LNCaP clone FGC (cell line): ENCODE data around the gene B4GAT1.
"Not testable (repeated sequence)": the region's sequence is repeated elsewhere in the genome, so short reads cannot be mapped to it uniquely, and the experiment has no call there.

Experiments
- DNase-seq: peaks from one replicate; pipeline ENCODE4 v3.0.0-alpha.2; 2011; ENCODE audit warnings: low read depth
- H3K4me3 ChIP-seq: 2 replicates; pipeline ENCODE4 v1.5.1; 2011; ENCODE audit warnings: mild to moderate bottlenecking, low read depth, low read length, control low read depth
- TF ChIP-seq, protein P1 (sequence below): IDR thresholded peaks from 2 replicates; pipeline ENCODE4 v1.5.1; 2012; ENCODE audit warnings: mild to moderate bottlenecking; ENCODE audit not compliant: control insufficient read depth, insufficient read depth; ENCODE audit errors: extremely low read depth

B4GAT1 gene

DNA sequence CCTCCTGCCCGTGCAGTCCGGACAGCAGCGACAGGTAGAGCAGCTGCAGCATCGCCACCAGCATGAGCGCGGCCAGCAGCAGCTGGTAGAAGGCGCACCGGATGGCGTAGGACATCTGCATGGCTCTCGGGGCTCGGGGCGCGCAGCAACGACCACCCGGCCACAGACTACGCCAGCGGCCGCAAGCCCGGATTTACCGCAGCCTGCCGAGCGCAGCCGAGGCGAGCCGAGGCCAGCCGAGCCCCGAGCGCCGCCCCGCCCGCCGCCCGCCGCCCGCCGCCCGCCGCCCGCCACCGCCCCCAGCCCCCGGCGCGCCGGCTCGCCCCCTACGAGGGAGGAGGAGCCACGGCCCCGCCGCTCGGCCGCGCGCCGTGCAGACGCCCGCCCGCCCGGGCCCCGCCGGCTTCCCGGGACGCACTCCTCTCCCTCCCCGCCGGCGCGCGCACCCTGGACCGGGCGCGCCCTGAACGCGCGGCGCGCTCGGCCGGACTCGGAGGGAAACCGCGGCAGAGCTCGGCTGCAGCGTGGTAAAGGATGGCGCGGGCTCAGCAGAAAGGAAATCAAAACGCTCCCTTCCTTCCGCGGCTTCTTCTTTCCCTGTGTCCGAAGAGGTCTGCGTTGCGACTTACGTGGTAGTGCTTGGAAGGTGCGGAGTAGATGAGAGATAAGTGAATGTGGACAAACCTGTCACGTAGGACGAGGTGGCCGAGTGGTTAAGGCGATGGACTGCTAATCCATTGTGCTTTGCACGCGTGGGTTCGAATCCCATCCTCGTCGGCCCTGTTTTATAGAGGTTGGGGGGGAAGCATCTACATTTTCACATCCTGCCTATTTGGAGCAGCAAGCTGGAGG lies at the start of gene B4GAT1:
Gene B4GAT1, minus strand, starts transcription at position 205 of the 852 bp plus-strand sequence. Its CDS starts 84 bp downstream, at position 121.
- DNase-seq = peak; percentile 79
- TF ChIP-seq, protein P1, sequence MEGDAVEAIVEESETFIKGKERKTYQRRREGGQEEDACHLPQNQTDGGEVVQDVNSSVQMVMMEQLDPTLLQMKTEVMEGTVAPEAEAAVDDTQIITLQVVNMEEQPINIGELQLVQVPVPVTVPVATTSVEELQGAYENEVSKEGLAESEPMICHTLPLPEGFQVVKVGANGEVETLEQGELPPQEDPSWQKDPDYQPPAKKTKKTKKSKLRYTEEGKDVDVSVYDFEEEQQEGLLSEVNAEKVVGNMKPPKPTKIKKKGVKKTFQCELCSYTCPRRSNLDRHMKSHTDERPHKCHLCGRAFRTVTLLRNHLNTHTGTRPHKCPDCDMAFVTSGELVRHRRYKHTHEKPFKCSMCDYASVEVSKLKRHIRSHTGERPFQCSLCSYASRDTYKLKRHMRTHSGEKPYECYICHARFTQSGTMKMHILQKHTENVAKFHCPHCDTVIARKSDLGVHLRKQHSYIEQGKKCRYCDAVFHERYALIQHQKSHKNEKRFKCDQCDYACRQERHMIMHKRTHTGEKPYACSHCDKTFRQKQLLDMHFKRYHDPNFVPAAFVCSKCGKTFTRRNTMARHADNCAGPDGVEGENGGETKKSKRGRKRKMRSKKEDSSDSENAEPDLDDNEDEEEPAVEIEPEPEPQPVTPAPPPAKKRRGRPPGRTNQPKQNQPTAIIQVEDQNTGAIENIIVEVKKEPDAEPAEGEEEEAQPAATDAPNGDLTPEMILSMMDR = no peak
- peak within 1 kb of the TSS; percentile 89 for H3K4me3 ChIP-seq

DNA sequence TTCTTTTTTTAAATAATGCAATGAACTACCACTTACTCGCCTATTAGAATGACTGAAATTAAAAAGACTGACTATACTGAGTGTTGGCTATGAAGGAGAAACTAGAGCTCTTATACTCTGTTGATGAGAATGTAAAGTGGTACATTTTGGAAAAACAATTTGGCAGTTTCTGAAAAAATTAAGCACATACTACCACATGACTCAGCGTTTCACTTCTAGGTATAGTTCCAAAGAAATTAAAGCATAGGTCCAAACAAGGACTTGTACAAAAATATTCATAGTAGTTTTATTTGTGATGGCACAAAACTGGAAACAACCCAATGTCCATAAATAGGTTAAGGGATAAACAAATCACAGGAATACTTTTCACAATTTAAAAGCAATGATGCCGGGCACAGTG lies 46.5 kb upstream of the B4GAT1 start:
- TF ChIP-seq, protein P1 = no peak
- no peak for DNase-seq
- no peak overlapping the region for H3K4me3 ChIP-seq

DNA sequence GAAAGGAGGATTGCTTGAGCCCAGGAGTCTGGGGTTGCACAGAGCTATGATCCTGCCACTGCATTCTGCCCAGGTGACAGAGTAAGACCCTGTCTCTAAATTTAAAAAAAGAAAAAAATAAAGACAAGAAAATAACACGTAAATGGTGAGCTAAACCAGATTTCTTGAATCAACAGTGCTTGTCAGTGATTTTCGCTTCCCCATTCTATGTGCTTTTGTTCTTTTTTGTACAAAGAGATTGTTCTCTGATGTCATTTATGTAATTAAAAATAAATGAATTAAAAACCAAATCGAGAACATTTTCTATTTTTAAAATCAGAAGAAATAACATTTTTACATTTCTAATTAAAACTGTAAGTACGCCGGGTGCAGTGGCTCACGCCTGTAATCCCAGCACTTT lies 43.9 kb upstream of the B4GAT1 start:
- TF ChIP-seq, protein P1 = no peak
- no peak for DNase-seq
- no peak overlapping the region for H3K4me3 ChIP-seq

DNA sequence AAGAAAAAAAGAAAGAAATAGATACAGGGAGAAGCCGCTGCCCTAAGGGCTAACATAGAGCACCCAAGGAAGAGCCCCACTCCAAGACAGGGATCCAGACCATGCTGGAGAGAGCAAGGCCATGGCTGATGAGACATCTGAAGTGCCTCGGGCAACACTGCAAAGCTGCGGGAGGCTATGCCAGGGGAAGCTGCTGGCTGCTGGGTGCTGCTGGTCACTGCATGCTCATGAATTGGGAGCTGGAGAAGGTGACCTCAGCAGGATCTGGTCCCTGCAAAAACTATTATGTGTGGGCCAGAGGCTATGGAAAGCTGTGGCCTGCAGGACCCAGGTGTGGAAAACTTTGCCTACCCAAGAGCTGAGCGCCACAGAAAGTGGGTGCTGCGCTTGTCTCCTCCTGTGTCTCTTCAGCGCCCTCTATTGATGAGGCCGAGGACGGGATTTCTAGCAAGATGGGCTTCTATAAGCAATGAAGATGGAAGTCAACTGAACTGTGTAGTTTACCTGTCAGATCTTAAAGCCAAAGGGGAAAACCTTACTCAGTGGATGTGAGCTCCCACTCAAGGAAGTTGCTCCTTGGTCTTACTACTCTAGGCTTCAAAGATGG lies 41.5 kb upstream of the B4GAT1 start:
- peak; percentile 22 for DNase-seq

DNA sequence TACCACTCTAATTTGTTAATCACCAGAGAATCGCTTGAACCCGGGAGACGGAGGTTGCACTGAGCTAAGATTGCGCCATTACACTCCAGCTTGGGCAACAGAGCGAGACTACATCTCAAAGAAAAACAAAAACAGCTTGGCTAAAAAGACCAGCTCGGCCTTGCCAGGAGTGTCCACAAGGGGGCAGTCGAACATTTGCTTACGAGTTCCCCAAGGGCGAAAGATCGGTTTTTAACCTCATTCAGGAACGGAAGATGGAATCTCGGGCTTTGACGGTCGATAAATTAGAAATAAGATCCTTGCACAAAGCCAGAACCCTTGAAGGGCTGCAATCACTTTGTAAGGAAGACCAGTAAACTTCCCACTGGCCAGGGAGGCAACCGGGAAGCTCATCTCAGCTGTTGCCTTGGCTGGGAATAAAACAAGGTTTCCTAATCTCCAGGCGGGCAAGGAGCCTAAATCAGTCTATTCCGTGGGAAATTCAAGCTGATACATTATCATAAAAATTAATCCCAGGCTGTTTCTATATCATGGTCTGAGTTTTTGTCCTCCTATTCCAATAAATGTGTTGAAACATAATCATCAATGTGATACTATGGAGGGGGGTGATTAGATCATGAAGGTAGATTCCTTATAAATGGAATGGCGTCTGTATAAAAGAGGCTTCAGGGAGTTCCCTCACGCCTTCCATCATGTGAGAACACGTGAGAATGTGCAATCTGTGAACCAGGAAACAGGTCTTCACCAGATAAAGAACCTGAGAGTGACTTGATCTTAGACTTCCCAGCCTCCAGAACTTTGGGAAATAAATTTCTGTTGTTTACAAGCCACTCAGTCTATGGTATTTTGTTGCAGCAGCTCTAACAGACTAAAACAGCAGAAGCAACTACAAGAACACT lies 39.0 kb upstream of the B4GAT1 start:
- TF ChIP-seq, protein P1 = peak; percentile 93
- peak; percentile 34 for DNase-seq
- H3K4me3 ChIP-seq = peak overlapping the region; percentile 21; the same call in 1 of the 2 replicates

More for the DNA sequence above, 41.5 kb upstream of the B4GAT1 start:
- TF ChIP-seq, protein P1 = peak; percentile 55
- no peak overlapping the region for H3K4me3 ChIP-seq

DNA sequence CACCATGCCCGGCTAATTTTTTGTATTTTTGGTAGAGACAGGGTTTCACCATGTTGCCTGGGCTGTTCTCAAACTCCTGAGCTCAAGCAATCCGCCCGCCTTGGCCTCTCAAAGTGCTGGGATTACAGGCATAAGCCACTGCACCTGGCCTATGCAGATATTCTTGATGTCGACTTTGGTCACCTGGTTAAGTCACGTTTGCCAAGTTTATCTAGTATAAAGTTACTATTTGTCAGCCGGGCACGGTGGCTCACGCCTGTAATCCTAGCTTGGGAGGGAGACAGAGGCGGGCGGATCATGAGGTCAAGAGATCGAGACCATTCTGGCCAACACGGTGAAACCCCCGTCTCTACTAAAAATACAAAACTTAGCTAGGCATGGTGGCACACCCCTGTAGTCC lies 36.9 kb upstream of the B4GAT1 start:
- not testable (repeated sequence) for DNase-seq, H3K4me3 ChIP-seq

DNA sequence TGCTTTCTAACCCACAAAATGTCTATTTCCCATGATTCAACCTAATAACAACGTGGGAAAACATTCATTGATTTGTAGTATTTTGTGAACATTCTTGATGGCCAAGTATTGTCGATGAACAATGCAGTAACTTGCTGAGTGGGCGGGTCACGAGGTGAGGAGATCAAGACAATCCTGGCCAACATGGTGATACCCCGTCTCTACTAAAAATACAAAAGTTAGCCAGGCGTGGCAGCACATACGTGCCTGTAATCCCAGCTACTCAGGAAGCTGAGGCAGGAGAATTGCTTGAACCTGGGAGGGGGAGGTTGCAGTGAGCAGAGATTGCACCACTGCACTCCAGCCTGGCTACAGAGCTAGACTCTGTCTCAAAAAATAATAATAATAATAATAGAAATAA lies 32.8 kb upstream of the B4GAT1 start:
- H3K4me3 ChIP-seq, DNase-seq: not testable (repeated sequence)
- TF ChIP-seq, protein P1 = 0 out of 2 replicates have a peak, but pooled peaks have one; percentile 2

DNA sequence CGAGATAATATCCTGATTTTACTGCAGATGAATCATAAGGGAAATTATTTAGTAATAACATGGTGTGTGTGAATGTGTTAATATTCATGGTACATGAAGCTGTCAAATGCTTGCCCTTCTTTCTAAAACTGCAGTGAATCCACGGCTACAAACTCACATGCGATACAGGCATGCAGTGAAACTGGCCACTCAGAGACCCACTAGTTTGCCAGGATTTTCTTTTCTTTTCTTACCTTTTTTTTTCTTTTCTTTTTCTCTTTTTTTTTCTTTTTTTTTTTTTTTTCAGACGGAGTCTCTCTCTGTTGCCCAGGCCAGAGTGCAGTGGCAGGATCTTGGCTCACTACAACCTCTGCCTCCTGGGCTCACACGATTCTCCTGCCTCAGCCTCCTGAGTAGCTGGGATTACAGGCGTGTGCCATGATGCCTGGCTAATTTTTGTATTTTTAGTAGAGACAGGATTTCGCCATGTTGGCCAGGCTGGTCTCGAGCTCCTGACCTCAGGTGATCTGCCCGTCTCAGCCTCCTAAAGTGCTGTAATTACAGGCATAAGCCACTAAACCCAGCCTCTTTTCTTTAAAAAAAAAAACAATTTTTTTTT lies 26.4 kb upstream of the B4GAT1 start:
- H3K4me3 ChIP-seq, DNase-seq: not testable (repeated sequence)
